PC-9 (cell line): ENCODE data around the gene SNX5.

Experiments
- EZH2 ChIP-seq: fragments of 200-600 bp; sonication (generic); IDR thresholded peaks from 2 replicates; pipeline ENCODE4 v1.8.0; 2017; ENCODE audit warnings: antibody characterized with exemption, low read depth
- TF ChIP-seq, protein P1 (sequence below): fragments of 200-600 bp; sonication (generic); conservative IDR thresholded peaks from 2 replicates; pipeline ENCODE4 v1.6.1; 2017; ENCODE audit warnings: mixed run types, antibody characterized with exemption, mild to moderate bottlenecking, moderate library complexity

DNA sequence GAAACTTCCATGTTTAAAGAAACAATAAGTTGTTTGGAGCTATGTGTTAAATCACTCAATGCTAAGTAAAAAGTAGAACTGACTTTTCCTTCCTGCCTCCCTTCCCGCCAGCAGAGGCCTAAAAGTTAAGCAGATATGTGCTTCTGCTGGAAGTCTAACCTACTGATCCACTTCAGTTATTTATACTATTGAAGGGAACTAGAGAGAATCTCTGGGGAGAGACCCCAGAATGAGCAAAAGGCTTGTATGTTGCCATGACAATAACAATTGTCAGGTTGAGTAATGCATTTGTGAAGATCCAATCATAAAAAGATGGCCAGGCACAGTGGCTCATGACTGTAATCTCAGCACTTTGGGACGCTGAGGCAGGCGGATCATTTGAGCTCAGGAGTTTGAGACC is 25.0 kb upstream of the SNX5 start:
- TF ChIP-seq, protein P1, sequence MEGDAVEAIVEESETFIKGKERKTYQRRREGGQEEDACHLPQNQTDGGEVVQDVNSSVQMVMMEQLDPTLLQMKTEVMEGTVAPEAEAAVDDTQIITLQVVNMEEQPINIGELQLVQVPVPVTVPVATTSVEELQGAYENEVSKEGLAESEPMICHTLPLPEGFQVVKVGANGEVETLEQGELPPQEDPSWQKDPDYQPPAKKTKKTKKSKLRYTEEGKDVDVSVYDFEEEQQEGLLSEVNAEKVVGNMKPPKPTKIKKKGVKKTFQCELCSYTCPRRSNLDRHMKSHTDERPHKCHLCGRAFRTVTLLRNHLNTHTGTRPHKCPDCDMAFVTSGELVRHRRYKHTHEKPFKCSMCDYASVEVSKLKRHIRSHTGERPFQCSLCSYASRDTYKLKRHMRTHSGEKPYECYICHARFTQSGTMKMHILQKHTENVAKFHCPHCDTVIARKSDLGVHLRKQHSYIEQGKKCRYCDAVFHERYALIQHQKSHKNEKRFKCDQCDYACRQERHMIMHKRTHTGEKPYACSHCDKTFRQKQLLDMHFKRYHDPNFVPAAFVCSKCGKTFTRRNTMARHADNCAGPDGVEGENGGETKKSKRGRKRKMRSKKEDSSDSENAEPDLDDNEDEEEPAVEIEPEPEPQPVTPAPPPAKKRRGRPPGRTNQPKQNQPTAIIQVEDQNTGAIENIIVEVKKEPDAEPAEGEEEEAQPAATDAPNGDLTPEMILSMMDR, result no peak
- no peak for TF ChIP-seq EZH2
